H1 (cell line): ENCODE results near the gene LHFPL2. TPM values are rescaled to one million over a fixed set of nuclear protein-coding genes. Genes with fewer than 3 reads are reported as not detected.

Experiments
- CTCF ChIA-PET: fragments of 300-600 bp; sonication (Branson Sonifier 250); formaldehyde crosslinking; loops from one replicate; lab custom pipeline; 2021; ENCODE audit not compliant: partially characterized antibody; lab: Charles Lee
- POLR2A ChIA-PET: fragments of 300-600 bp; sonication (Branson Sonifier 250); formaldehyde crosslinking; loops from one replicate; lab custom pipeline; 2021; ENCODE audit warnings: inconsistent platforms; ENCODE audit not compliant: partially characterized antibody; lab: Charles Lee
- DNase-seq, 2 experiments: peaks; one replicate each; pipeline versions ENCODE4 v3.0.0 to v3.0.0-alpha.2; 2010 to 2022; ENCODE audit warnings: low spot score in 2 of 2, low read depth in 1 of 2, mixed read lengths in 1 of 2
- FAIRE-seq: peaks from 2 replicates; lab custom pipeline; 2011; peaks lifted over from hg19 to GRCh38; lab: Jason Lieb, UNC
- H2AFZ ChIP-seq: 2 replicates; pipeline ENCODE4 v1.8.1; 2012; ENCODE audit warnings: low read length, inconsistent platforms
- H2AK5ac ChIP-seq: 2 replicates; pipeline ENCODE4 v1.6.1; 2013; ENCODE audit warnings: low read depth, low read length
- H2BK120ac ChIP-seq: replicated peaks from 2 replicates; pipeline ENCODE3; 2013; ENCODE audit warnings: low read depth, low read length, inconsistent platforms
- H2BK12ac ChIP-seq: 2 replicates; pipeline ENCODE4 v1.6.1; 2013; ENCODE audit warnings: low read depth, low read length
- H2BK15ac ChIP-seq: 2 replicates; pipeline ENCODE4 v1.6.1; 2013; ENCODE audit warnings: low read length
- H2BK20ac ChIP-seq: 2 replicates; pipeline ENCODE4 v1.6.1; 2013; ENCODE audit warnings: low read length
- H2BK5ac ChIP-seq: 2 replicates; pipeline ENCODE4 v1.6.1; 2013; ENCODE audit warnings: low read depth, low read length
- H3K14ac ChIP-seq: 2 replicates; pipeline ENCODE4 v1.6.1; 2013; ENCODE audit warnings: inconsistent platforms; ENCODE audit not compliant: insufficient read length
- H3K18ac ChIP-seq: 2 replicates; pipeline ENCODE4 v1.6.1; 2013; ENCODE audit warnings: low read length; ENCODE audit errors: extremely low read depth
- H3K23ac ChIP-seq: 2 replicates; pipeline ENCODE4 v1.6.1; 2013; ENCODE audit warnings: inconsistent platforms; ENCODE audit not compliant: insufficient read length
- H3K23me2 ChIP-seq: 2 replicates; pipeline ENCODE4 v1.6.1; 2013; ENCODE audit warnings: low read depth, low read length
- H3K27ac ChIP-seq: 2 replicates; pipeline ENCODE4 v1.6.1; 2011; ENCODE audit warnings: low read depth, low read length, inconsistent platforms
- H3K27me3 ChIP-seq, 4 experiments: replicated peaks in 1 of 4; 1 replicate in 1 of 4; 2 replicates in 3 of 4; pipeline versions ENCODE4 v1.6.1 to v1.8.1; 2011 to 2013; ENCODE audit warnings: low read length in 3 of 4, mild to moderate bottlenecking in 3 of 4, inconsistent platforms in 2 of 4, mixed read lengths in 2 of 4, moderate library complexity in 1 of 4; ENCODE audit not compliant: control insufficient read depth in 3 of 4, insufficient read depth in 3 of 4; ENCODE audit errors: extremely low read depth in 1 of 4
- H3K36me3 ChIP-seq, 4 experiments: 2 replicates each; pipeline versions ENCODE4 v1.6.1 to v1.8.1; 2011 to 2013; ENCODE audit warnings: mild to moderate bottlenecking in 4 of 4, low read length in 3 of 4, moderate library complexity in 2 of 4, control low read depth in 1 of 4, inconsistent platforms in 1 of 4; ENCODE audit not compliant: insufficient read depth in 4 of 4, control insufficient read depth in 2 of 4
- H3K4ac ChIP-seq: replicated peaks from 2 replicates; pipeline ENCODE3; 2013; ENCODE audit warnings: low read length, low read depth, mixed read lengths, inconsistent platforms; ENCODE audit not compliant: insufficient read length
- H3K4me1 ChIP-seq, 4 experiments: replicated peaks in 1 of 4; 1 replicate in 1 of 4; 2 replicates in 3 of 4; pipeline versions ENCODE4 v1.6.1 to v1.8.1; 2011 to 2013; ENCODE audit warnings: low read length in 3 of 4, inconsistent platforms in 2 of 4, mixed read lengths in 1 of 4; ENCODE audit not compliant: insufficient read depth in 4 of 4, control insufficient read depth in 3 of 4
- H3K4me2 ChIP-seq, 2 experiments: 2 replicates each; pipeline versions ENCODE4 v1.6.1 to v1.8.1; 2011 to 2013; ENCODE audit warnings: low read depth in 2 of 2, low read length in 2 of 2, control low read depth in 1 of 2, inconsistent platforms in 1 of 2, mild to moderate bottlenecking in 1 of 2; ENCODE audit not compliant: insufficient read depth in 1 of 2
- H3K4me3 ChIP-seq, 4 experiments: fragments of 200-600, 300-600 bp in 1 of 4; sonication (generic), shearing (Covaris generic), sonication (Bioruptor Twin) in 1 of 4; 2 replicates each; pipeline versions ENCODE4 v1.5.1 to v1.8.1; 2011 to 2016; ENCODE audit warnings: low read length in 4 of 4, low read depth in 3 of 4, control low read depth in 2 of 4, inconsistent platforms in 2 of 4, mild to moderate bottlenecking in 2 of 4, mixed read lengths in 1 of 4, moderate library complexity in 1 of 4; ENCODE audit not compliant: insufficient read depth in 2 of 4; ENCODE audit errors: extremely low read depth in 1 of 4
- H3K56ac ChIP-seq: replicated peaks from 2 replicates; pipeline ENCODE3; 2013; ENCODE audit warnings: low read depth, mild to moderate bottlenecking, mixed read lengths, low read length, inconsistent platforms; ENCODE audit not compliant: insufficient read length
- H3K79me1 ChIP-seq: 2 replicates; pipeline ENCODE4 v1.6.1; 2013; ENCODE audit warnings: low read depth, low read length, control low read depth
- H3K79me2 ChIP-seq, 2 experiments: 2 replicates each; pipeline versions ENCODE4 v1.6.1 to v1.8.1; 2012 to 2013; ENCODE audit warnings: low read length in 2 of 2, mild to moderate bottlenecking in 2 of 2, inconsistent platforms in 1 of 2; ENCODE audit not compliant: insufficient read depth in 2 of 2, control insufficient read depth in 1 of 2
- H3K9ac ChIP-seq, 4 experiments: replicated peaks in 1 of 4; 1 replicate in 1 of 4; 2 replicates in 3 of 4; pipeline versions ENCODE4 v1.6.1 to v1.8.1; 2011 to 2013; ENCODE audit warnings: low read depth in 3 of 4, low read length in 3 of 4, control low read depth in 2 of 4, mild to moderate bottlenecking in 2 of 4, moderate library complexity in 2 of 4, inconsistent platforms in 1 of 4; ENCODE audit errors: extremely low read depth in 1 of 4
- H3K9me3 ChIP-seq, 2 experiments: 2 replicates each; pipeline versions ENCODE4 v1.6.1 to v1.8.1; 2012 to 2013; ENCODE audit warnings: mild to moderate bottlenecking in 2 of 2, moderate library complexity in 2 of 2, control low read depth in 1 of 2, inconsistent platforms in 1 of 2, low read depth in 1 of 2, low read length in 1 of 2, mixed read lengths in 1 of 2; ENCODE audit not compliant: insufficient read depth in 2 of 2
- H4K20me1 ChIP-seq, 2 experiments: replicated peaks in 1 of 2; 2 replicates each; pipeline versions ENCODE3 to v1.8.1; 2011 to 2013; ENCODE audit warnings: inconsistent platforms in 2 of 2, low read length in 2 of 2, mild to moderate bottlenecking in 1 of 2; ENCODE audit not compliant: insufficient read depth in 2 of 2, control insufficient read depth in 1 of 2
- H4K5ac ChIP-seq: 2 replicates; pipeline ENCODE4 v1.6.1; 2013; ENCODE audit warnings: low read length, low read depth, mixed read lengths, inconsistent platforms; ENCODE audit not compliant: insufficient read length
- H4K8ac ChIP-seq: 2 replicates; pipeline ENCODE4 v1.8.0; 2013; ENCODE audit warnings: mild to moderate bottlenecking, moderate library complexity, low read length, inconsistent platforms; ENCODE audit not compliant: insufficient read depth; ENCODE audit errors: extremely low read depth
- H4K91ac ChIP-seq: replicated peaks from 2 replicates; pipeline ENCODE3; 2013; ENCODE audit warnings: low read length, mixed read lengths, inconsistent platforms; ENCODE audit not compliant: insufficient read length
- ASH2L ChIP-seq: fragments of 200-600, 300-600 bp; sonication (generic); IDR thresholded peaks from one replicate; pipeline ENCODE4 v1.7.1; 2017; ENCODE audit warnings: low read length
- ATF2 ChIP-seq: IDR thresholded peaks from 2 replicates; pipeline ENCODE4 v1.6.1; 2012; ENCODE audit warnings: low read length, inconsistent platforms
- EP300 ChIP-seq, 2 experiments: IDR thresholded peaks; 1 replicate in 1 of 2; 2 replicates in 1 of 2; pipeline ENCODE4 v1.6.1; 2011 to 2012; ENCODE audit warnings: low read depth in 2 of 2, low read length in 2 of 2, mild to moderate bottlenecking in 2 of 2, borderline replicate concordance in 1 of 2, inconsistent platforms in 1 of 2, moderate library complexity in 1 of 2
- HDAC6 ChIP-seq: IDR thresholded peaks from one replicate; pipeline ENCODE4 v1.7.1; 2012; ENCODE audit warnings: low read depth, mild to moderate bottlenecking, inconsistent platforms, low read length, moderate library complexity
- KDM5A ChIP-seq: fragments of 200-600 bp; IDR thresholded peaks from 2 replicates; pipeline ENCODE4 v1.7.1; 2012; ENCODE audit warnings: mild to moderate bottlenecking, low read length, inconsistent platforms, mixed read lengths
- MAX ChIP-seq: IDR thresholded peaks from 2 replicates; pipeline ENCODE4 v1.6.1; 2012; ENCODE audit warnings: inconsistent platforms
- POLR2A ChIP-seq, 2 experiments: IDR thresholded peaks; 1 replicate in 1 of 2; 2 replicates in 1 of 2; pipeline ENCODE4 v1.6.1; 2011; ENCODE audit warnings: low read depth in 2 of 2, low read length in 2 of 2, mild to moderate bottlenecking in 2 of 2; ENCODE audit errors: control extremely low read depth in 1 of 2
- POLR2AphosphoS5 ChIP-seq: IDR thresholded peaks from 2 replicates; pipeline ENCODE4 v1.6.1; 2011; ENCODE audit warnings: low read depth, low read length
- RFX5 ChIP-seq: IDR thresholded peaks from 2 replicates; pipeline ENCODE4 v1.6.1; 2011; ENCODE audit warnings: low read depth, low read length, improper control_type of control experiment, borderline replicate concordance
- SIRT6 ChIP-seq: IDR thresholded peaks from one replicate; pipeline ENCODE4 v1.7.1; 2012; ENCODE audit warnings: low read length, inconsistent platforms
- WGBS, 2 experiments: shearing (Covaris generic) in 1 of 2; methylation state at CpG; one replicate each; pipeline versions ENCODE4 v1.1.6 to v1.1.7; 2013 to 2015; ENCODE audit warnings: low lambda C conversion rate in 2 of 2, mixed read lengths in 2 of 2, inconsistent platforms in 1 of 2, low coverage in 1 of 2, missing lambda C conversion rate in 1 of 2; ENCODE audit not compliant: insufficient replicate concordance in 2 of 2, insufficient coverage in 1 of 2, insufficient read length in 1 of 2; ENCODE audit errors: extremely low coverage in 1 of 2, missing lambda C conversion rate in 1 of 2; 5-methylcytosine and 5-hydroxymethylcytosine counted together
- polyA plus RNA-seq, 7 experiments: library from polyadenylated mRNA; depleted of rRNA in 3 of 7; stranded (reverse) in 5 of 7; unstranded in 2 of 7; fragments of >200 nt in 5 of 7; fragments of 200-250 nt in 2 of 7; gene quantifications; 1 replicate in 5 of 7; 2 replicates in 1 of 7; 4 replicates in 1 of 7; pipeline versions ENCODE4 v1.2.1 to v1.2.3, GENCODE V29; 2011 to 2013; ENCODE audit warnings: missing spikeins in 2 of 7, mixed read lengths in 2 of 7
- total RNA-seq: library from RNA; stranded (reverse); fragmentation: NEBNext Ultra II Directional; extraction: Animal tissue kit (Norgen Biotek cat#: 25700); gene quantifications from 2 replicates; pipeline ENCODE4 v1.2.1, GENCODE V29; 2021

The LHFPL2 gene
- total and polyA plus RNA-seq, 2 of the 8 experiments (the other 6 are each of a cell fraction or from before 2014, with no cell fraction given) = 9.6 to 43.0 TPM

DNA sequence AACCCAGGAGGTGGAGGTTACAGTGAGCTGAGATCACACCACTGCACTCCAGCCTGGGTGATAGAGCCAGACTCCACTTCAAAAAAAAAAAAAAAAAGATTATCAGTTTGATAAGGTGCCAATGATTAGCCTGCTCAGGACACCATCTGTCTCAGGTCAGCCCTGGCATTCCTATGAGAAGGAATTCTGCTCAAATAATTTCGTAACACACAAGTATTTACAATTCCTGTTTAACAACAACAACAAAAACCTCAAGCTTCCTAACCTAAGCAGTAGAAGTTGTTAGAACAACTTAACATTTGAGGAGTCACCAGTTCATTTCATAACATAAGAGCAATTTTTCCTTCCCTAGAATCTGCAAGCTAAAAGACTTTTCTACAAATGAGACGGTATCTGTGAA is 85.0 kb downstream of the LHFPL2 start:
- no peak overlapping the region for H3K56ac ChIP-seq
- H2BK5ac ChIP-seq = no peak overlapping the region
- no peak overlapping the region for H3K23ac ChIP-seq
- H3K79me1 ChIP-seq = peaks cover 2% of the 10 kb centered on the region; the same call in 1 of the 2 replicates
- H3K27me3 ChIP-seq = no peaks in the 10 kb centered on the region
- no peak overlapping the region for H4K8ac ChIP-seq
- H3K14ac ChIP-seq = no peak overlapping the region
- no peak overlapping the region for H2AFZ ChIP-seq
- TF ChIP-seq ASH2L (no peak), HDAC6 (no peak), POLR2A (IDR thresholded peaks at IDR 0.05; ENCODE audit: control extremely low read depth in 1 of 2, low read depth in 2 of 2, low read length in 2 of 2) (no peak), KDM5A (no peak), EP300 (IDR thresholded peaks at IDR 0.05; ENCODE audit: borderline replicate concordance in 1 of 2, low read depth in 2 of 2, low read length in 2 of 2) (no peak), POLR2AphosphoS5 (no peak), MAX (no peak), RFX5 (no peak), SIRT6 (no peak), ATF2 (no peak)
- no peaks in the 10 kb centered on the region for H3K9me3 ChIP-seq
- 59% methylated on average over 2 of the region's 2 CpGs; no CpG with 5 or more reads in 1 of the 2 experiments for WGBS, 2 experiments
- peaks cover 0 to 4% (median 3%) of the 10 kb centered on the region in 4 experiments; a peak in 4 of 8 replicates for H3K36me3 ChIP-seq
- no peak overlapping the region for H3K4me2 ChIP-seq
- peaks cover 0 to 7% of the 10 kb centered on the region in 2 experiments for H4K20me1 ChIP-seq
- FAIRE-seq (no peak), DNase-seq (no peak)
- H3K27ac ChIP-seq = no peak overlapping the region
- peaks cover 0 to 47% of the 10 kb centered on the region in 2 experiments; a peak in 2 of 4 replicates for H3K79me2 ChIP-seq
- H2BK20ac ChIP-seq = no peak overlapping the region
- H3K4ac ChIP-seq = no peak overlapping the region
- no peak overlapping the region for H2AK5ac ChIP-seq
- no peak overlapping the region for H2BK120ac ChIP-seq
- H3K23me2 ChIP-seq = no peaks in the 10 kb centered on the region
- H2BK15ac ChIP-seq = no peak overlapping the region
- H3K9ac ChIP-seq = no peak overlapping the region
- no peak overlapping the region for H4K91ac ChIP-seq
- POLR2A ChIA-PET = interaction anchor here (1.0 kb wide), 1 partner anchor 73 kb away, joined by 4 read pairs; no protein-coding TSS in a partner anchor
- no peak overlapping the region for H2BK12ac ChIP-seq
- H3K4me1 ChIP-seq = peaks cover 0 to 5% (median under 1%) of the 10 kb centered on the region in 4 experiments; a peak in 4 of 7 replicates
- CTCF ChIA-PET = interaction anchor here (0.8 to 1.2 kb wide), 3 partner anchors 31 to 197 kb away, joined by 3 to 5 read pairs (median 3); no protein-coding TSS in a partner anchor
- no peak overlapping the region for H4K5ac ChIP-seq
- no peak overlapping the region for H3K18ac ChIP-seq
- H3K4me3 ChIP-seq = no peak overlapping the region
